ENCODE measurements around the gene MINDY4B. TPM values are rescaled to one million over a fixed set of nuclear protein-coding genes. Genes with fewer than 3 reads are reported as not detected.

MINDY4B gene
- total RNA-seq, 4 donors from 2014 or later = not detected

DNA sequence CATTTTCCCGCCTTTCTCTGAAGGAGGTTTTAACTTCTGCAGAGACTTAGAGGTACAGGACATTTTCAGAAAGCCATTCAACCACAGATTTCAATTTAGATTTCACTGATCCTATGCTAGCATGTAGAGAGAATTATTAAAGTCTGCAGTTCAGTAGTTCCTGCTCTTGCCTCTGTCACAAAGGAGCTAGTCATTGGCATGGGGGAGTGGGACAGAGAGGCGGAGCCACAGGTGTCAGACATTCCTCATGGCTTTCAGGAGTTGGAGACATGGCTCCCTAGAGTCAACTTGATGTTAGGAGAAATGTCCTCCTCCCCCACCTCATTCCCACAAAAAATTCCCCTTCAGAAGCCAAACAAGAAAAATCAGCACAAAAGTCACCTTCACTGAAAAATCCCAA lies 76.2 kb downstream of the MINDY4B start:
- Histone ChIP-seq H3K27me3 (peaks cover 8% of the 10 kb centered on the region), H3K4me1 (no peaks in the 10 kb centered on the region), H3K4me3 (no peak overlapping the region), H3K9me3 (no peaks in the 10 kb centered on the region), H3K36me3 (no peaks in the 10 kb centered on the region), H3K27ac (no peak overlapping the region)
- no peak for DNase-seq (ENCODE audit: low spot score in 2 of 2)
- TF ChIP-seq POLR2A (IDR thresholded peaks at IDR 0.05) = no peak
- TF ChIP-seq, protein P1, sequence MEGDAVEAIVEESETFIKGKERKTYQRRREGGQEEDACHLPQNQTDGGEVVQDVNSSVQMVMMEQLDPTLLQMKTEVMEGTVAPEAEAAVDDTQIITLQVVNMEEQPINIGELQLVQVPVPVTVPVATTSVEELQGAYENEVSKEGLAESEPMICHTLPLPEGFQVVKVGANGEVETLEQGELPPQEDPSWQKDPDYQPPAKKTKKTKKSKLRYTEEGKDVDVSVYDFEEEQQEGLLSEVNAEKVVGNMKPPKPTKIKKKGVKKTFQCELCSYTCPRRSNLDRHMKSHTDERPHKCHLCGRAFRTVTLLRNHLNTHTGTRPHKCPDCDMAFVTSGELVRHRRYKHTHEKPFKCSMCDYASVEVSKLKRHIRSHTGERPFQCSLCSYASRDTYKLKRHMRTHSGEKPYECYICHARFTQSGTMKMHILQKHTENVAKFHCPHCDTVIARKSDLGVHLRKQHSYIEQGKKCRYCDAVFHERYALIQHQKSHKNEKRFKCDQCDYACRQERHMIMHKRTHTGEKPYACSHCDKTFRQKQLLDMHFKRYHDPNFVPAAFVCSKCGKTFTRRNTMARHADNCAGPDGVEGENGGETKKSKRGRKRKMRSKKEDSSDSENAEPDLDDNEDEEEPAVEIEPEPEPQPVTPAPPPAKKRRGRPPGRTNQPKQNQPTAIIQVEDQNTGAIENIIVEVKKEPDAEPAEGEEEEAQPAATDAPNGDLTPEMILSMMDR (IDR thresholded peaks at IDR 0.05) = no peak
- TF ChIP-seq POLR2AphosphoS5 (IDR thresholded peaks at IDR 0.05) = no peak
- no peak for TF ChIP-seq EP300 (IDR thresholded peaks at IDR 0.05)
- 40% methylated on average over 2 of the region's 2 CpGs for WGBS

DNA sequence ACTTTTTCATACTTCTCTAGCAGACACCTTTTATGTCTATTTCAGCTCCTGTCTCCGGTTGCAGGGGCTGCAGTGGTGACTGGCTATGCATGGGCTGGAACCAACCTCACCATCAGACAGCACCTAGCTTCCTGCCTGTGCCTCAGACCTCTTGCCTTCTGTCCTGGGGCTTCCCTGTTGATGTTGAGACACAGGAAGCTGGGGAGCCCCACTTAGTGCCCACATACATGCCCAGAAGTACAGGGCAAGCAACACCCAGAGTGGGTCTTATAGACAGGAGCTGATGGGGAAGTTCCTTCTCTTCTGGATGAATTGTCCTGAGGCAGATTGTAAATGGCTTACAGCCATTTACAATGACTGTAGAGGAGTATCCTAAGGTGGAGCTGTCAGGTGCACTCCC lies 77.0 kb downstream of the MINDY4B start:
- Histone ChIP-seq H3K27me3 (peaks cover 8% of the 10 kb centered on the region), H3K4me1 (no peaks in the 10 kb centered on the region), H3K9me3 (no peaks in the 10 kb centered on the region), H3K27ac (no peak overlapping the region), H3K4me3 (no peak overlapping the region), H3K36me3 (no peaks in the 10 kb centered on the region)
- WGBS = 92% methylated on average over 1 of the region's 1 CpG
- TF ChIP-seq EP300 (IDR thresholded peaks at IDR 0.05) (no peak), POLR2A (IDR thresholded peaks at IDR 0.05) (no peak), POLR2AphosphoS5 (IDR thresholded peaks at IDR 0.05) (no peak)
- TF ChIP-seq, protein P1 (IDR thresholded peaks at IDR 0.05) = no peak
- DNase-seq (ENCODE audit: low spot score in 2 of 2) = no peak

DNA sequence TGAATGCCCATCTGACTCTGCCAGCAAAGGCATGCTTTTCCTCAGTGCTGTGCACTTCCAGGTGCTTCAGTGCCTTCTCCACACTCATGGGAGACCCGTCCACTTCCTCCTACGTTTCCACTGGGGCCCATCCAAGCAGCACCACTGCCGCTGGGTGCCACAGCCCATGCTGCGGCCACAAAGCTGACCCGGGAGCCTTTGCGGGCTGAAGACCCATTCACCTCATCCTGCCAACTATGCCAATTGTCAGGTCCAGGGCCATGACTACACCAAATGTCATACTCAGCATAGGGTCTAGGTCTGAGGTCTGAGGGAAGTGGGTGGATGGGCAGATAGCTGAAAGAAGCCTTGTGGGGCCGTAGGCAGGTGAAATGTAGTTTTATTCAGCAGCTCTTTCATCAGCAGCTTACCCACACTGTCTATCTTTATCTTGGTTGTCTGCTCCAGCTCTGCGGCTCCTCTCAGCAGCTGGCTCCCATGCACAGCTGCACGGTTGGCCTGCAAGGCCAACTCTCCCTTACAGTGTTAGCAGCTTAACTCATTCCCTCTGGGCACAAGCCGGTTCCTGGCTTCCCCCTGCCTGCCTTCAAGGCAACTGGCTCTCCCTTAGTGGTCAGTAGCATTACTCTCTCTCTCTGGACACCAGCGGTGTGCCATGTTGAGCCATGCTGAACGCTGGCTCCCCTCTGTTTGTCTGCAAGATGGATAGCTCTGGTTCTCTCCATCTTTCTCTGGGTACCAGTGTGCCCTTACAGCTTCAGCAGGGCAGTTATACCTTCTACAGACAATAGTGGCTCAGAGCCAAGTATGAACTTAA lies 78.6 kb downstream of the MINDY4B start:
- no peak overlapping the region for H3K27ac ChIP-seq
- H3K4me1 ChIP-seq = no peaks in the 10 kb centered on the region
- H3K9me3 ChIP-seq = no peaks in the 10 kb centered on the region
- no peak overlapping the region for H3K4me3 ChIP-seq
- WGBS = 84% methylated on average over 12 of the region's 12 CpGs
- TF ChIP-seq, protein P1 (IDR thresholded peaks at IDR 0.05) = no peak
- TF ChIP-seq POLR2A (IDR thresholded peaks at IDR 0.05) (no peak), POLR2AphosphoS5 (IDR thresholded peaks at IDR 0.05) (no peak), EP300 (IDR thresholded peaks at IDR 0.05) (no peak)
- peaks cover 8% of the 10 kb centered on the region for H3K27me3 ChIP-seq
- no peak for DNase-seq (ENCODE audit: low spot score in 2 of 2)
- no peaks in the 10 kb centered on the region for H3K36me3 ChIP-seq

DNA sequence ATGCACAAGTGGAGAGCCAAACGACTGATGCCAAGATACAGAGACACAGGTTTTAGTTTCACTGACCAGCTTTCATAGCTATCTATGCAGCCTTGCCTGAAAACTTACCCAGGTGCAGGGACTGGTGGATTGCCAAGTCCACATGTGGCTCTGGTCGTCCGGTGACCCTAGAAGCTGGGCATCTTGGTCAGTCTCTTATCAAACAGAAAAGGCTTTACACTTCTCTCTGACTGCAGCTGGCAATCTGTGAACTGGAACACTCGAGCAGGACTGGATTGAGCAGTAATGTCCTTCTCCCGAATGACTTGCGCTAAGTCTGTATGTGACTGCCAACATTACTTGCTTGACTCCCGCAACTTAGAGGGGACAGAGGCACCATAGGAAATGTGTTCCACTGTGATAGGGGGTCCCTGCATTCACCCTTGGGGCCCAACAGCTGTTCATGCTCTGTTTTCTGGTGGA lies 79.3 kb downstream of the MINDY4B start:
- DNase-seq (ENCODE audit: low spot score in 2 of 2) = no peak
- TF ChIP-seq POLR2A (IDR thresholded peaks at IDR 0.05) (no peak), EP300 (IDR thresholded peaks at IDR 0.05) (no peak), POLR2AphosphoS5 (IDR thresholded peaks at IDR 0.05) (no peak)
- TF ChIP-seq, protein P1 (IDR thresholded peaks at IDR 0.05) = no peak
- Histone ChIP-seq H3K27me3 (peaks cover 8% of the 10 kb centered on the region), H3K36me3 (no peaks in the 10 kb centered on the region), H3K4me1 (no peaks in the 10 kb centered on the region), H3K4me3 (no peak overlapping the region), H3K9me3 (no peaks in the 10 kb centered on the region), H3K27ac (no peak overlapping the region)
- 55% methylated on average over 7 of the region's 7 CpGs for WGBS

DNA sequence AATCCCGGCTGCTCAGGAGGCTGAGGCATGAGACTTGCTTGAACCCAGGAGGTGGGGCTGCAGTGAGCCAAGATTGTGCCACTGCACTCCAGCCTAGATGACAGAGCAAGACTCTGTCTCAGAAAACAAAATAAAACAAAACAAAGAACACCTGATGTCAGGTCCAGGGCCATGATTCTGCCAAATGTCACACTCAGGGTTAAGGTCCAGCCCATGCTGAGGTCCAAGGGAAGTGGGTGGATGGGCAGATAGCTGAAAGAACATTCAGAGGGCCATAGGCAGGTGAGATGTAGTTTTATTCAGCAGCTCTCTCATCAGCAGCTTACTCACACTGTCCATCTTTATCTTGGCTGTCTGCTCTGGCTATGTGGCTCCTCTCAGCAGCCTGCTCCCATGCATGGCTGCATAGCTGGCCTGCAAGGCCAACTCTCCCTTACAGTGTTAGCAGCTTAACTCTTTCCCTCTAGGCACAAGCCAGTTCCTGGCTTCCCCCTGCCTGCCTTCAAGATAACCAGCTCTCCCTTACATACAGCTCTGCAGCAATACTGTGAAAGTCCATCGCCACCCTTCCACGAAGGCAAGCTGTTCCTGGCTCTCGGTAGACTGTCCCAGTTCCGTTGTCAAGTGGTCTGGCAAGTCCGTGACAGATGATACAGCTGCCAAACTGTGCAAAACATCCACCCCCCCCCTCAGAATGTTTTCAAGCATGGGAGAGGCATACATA lies 79.9 kb downstream of the MINDY4B start:
- Histone ChIP-seq H3K9me3 (no peaks in the 10 kb centered on the region), H3K36me3 (no peaks in the 10 kb centered on the region), H3K27ac (no peak overlapping the region), H3K4me3 (no peak overlapping the region), H3K27me3 (peaks cover 8% of the 10 kb centered on the region), H3K4me1 (no peaks in the 10 kb centered on the region)
- TF ChIP-seq POLR2AphosphoS5 (IDR thresholded peaks at IDR 0.05) (no peak), EP300 (IDR thresholded peaks at IDR 0.05) (no peak), POLR2A (IDR thresholded peaks at IDR 0.05) (no peak)
- TF ChIP-seq, protein P1 (IDR thresholded peaks at IDR 0.05) = no peak
- no peak for DNase-seq (ENCODE audit: low spot score in 2 of 2)
- WGBS = 58% methylated on average over 6 of the region's 6 CpGs

All from suprapubic skin (tissue), 4 donors.